Pancreas (tissue), 10 donors: ENCODE data around the gene MED29. TPM values are rescaled to one million over a fixed set of nuclear protein-coding genes. Genes with fewer than 3 reads are reported as not detected.

Experiments used
- ATAC-seq, 4 donors: fragments of 200-7000 bp; cut with Tn5 transposase; one replicate each; pipeline versions ENCODE4 v1.8.0 to v1.9.1; 2020; ENCODE audit warnings: mild to moderate bottlenecking in 4 of 4, moderate library complexity in 4 of 4
- DNase-seq, 6 donors: peaks; one replicate each; pipeline ENCODE4 v3.0.0-alpha.2; 2020
- FAIRE-seq: peaks from 2 replicates; lab custom pipeline; 2012; peaks lifted over from hg19 to GRCh38; lab: Jason Lieb, UNC
- H3K27ac ChIP-seq, 4 donors: fragments of 200-600 bp; sonication (generic); 1 replicate in 3 of 4; 2 replicates in 1 of 4; pipeline versions ENCODE4 v1.5.0 to v1.8.0; 2020
- H3K27me3 ChIP-seq, 4 donors: fragments of 200-600 bp; one replicate each; pipeline ENCODE4 v1.8.0; 2021
- H3K36me3 ChIP-seq, 3 donors: fragments of 200-600 bp; sonication (generic) in 1 of 3; one replicate each; pipeline versions ENCODE4 v1.5.0 to v1.8.0; 2020 to 2021
- H3K4me1 ChIP-seq, 3 donors: fragments of 200-600 bp; one replicate each; pipeline ENCODE4 v1.8.0; 2021
- H3K4me3 ChIP-seq, 4 donors: fragments of 200-600 bp; sonication (generic) in 2 of 4; one replicate each; pipeline versions ENCODE4 v1.5.0 to v1.8.0; 2020 to 2021
- H3K9me3 ChIP-seq, 4 donors: fragments of 200-600 bp; one replicate each; pipeline ENCODE4 v1.8.0; 2021
- CTCF ChIP-seq, 4 donors: fragments of 200-600 bp; sonication (generic) in 3 of 4; IDR thresholded peaks; one replicate each; pipeline versions ENCODE4 v1.5.0 to v1.8.0; 2021; ENCODE audit warnings: antibody characterized with exemption in 4 of 4
- WGBS, 2 donors: extraction: QIAGEN DNeasy Blood & Tissue Kit; methylation state at CpG; one replicate each; pipeline ENCODE4 v1.1.7; 2013; 5-methylcytosine and 5-hydroxymethylcytosine counted together
- intact Hi-C, 3 donors: fragments of 100-400 bp; cut with DNase I; formaldehyde crosslinking; loops; one replicate each; pipeline versions ENCODE4 v1.11.1 to v1.14.2; 2022
- polyA plus RNA-seq, 2 donors: library from polyadenylated mRNA; stranded (reverse); fragments of 200-250 nt; gene quantifications; one replicate each; pipeline ENCODE4 v1.2.3, GENCODE V29; 2013
- total RNA-seq, 6 donors: library from RNA; stranded (reverse); fragmentation: NEBNext Ultra II Directional in 4 of 6; extraction: Animal tissue kit (Norgen Biotek cat#: 25700) in 4 of 6; gene quantifications; one replicate each; pipeline versions ENCODE4 v1.2.1 to v1.2.4, GENCODE V29; 2021 to 2023
- donor health status: healthy with polysubstance abuse.
- donor health status: DM: no; HTN: no; CAD: no; lungs with moderate emphysema.
- donor health status: DM: no; HTN: no; CAD: no.
- donor health status: control.
- donor health status: control.
- donor health status: Bipolar disorder and iron deficiency.
- donor health status: DM: yes; HTN: yes; CAD: no.
- donor health status: DM: no; HTN: no; CAD: no.
- donor health status: DM: no; HTN: no; CAD: no.
- donor health status: DM: yes; HTN: yes; CAD: no.

The MED29 gene
- total and polyA plus RNA-seq, 8 donors: 13.2 to 23.9 (median 17.5) TPM

GRCh38 chr19:39422020-39422419 lies 30.8 kb downstream of the MED29 start:
- no peaks in the 10 kb centered on the region for H3K36me3 ChIP-seq
- no peak overlapping the region for H3K27ac ChIP-seq
- no peak for TF ChIP-seq CTCF (IDR thresholded peaks at IDR 0.05)
- H3K4me3 ChIP-seq: no peak overlapping the region
- ATAC-seq (no peak), DNase-seq (no peak), FAIRE-seq (no peak)
- H3K9me3 ChIP-seq: no peaks in the 10 kb centered on the region
- H3K27me3 ChIP-seq: no peaks in the 10 kb centered on the region
- intact Hi-C loops: no loop called here
- H3K4me1 ChIP-seq: no peaks in the 10 kb centered on the region
- 85 to 93% methylated on average over 5 of the region's 5 CpGs for WGBS, 2 donors

GRCh38 chr19:39423258-39424086 lies 32.3 kb downstream of the MED29 start:
- no peak overlapping the region for H3K4me3 ChIP-seq
- ATAC-seq (no peak), FAIRE-seq (no peak), DNase-seq (no peak)
- H3K27me3 ChIP-seq: no peaks in the 10 kb centered on the region
- TF ChIP-seq CTCF (IDR thresholded peaks at IDR 0.05): no peak
- no peaks in the 10 kb centered on the region for H3K9me3 ChIP-seq
- H3K36me3 ChIP-seq: no peaks in the 10 kb centered on the region
- no peaks in the 10 kb centered on the region for H3K4me1 ChIP-seq
- WGBS, 2 donors: 76 to 86% methylated on average over 32 to 35 of the region's 35 CpGs
- no peak overlapping the region for H3K27ac ChIP-seq
- intact Hi-C loops: no loop called here

DNA sequence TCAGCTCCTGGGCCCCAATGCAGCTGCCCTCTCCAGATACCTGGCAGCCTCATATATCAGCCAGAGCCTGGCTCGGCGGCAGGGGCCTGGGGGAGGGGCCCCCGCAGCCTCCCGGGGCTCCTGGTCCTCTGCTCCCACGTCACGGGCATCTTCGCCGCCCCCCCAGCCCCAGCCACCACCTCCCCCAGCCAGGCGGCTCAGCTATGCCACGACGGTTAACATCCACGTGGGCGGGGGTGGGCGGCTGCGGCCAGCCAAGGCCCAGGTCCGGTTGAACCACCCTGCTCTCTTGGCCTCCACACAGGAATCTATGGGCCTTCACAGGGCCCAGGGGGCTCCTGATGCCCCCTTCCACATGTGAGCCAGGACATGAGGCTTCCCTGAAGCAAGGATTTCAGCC lies 33.8 kb downstream of the MED29 start:
- DNase-seq: no peak

DNA sequence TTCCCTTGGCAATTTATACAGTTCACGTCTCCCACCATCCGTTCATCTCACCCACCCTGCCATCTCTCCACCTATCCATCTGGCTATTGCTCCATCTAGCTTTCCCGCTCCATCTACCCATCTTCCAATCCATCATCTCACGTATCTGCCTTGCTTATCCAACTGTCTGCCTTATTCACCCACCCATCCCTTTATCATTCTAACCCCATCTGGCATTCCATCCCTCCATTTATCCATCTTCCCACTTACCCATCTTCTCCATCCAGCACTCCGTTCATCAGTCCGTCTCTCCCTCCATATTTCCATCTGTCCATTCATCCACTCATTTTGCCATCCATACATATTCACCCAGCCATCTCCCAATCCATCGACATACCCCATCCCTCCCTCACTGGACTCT lies 34.6 kb downstream of the MED29 start:
- no peak for ATAC-seq

More for the DNA sequence above, 33.8 kb downstream of the MED29 start:
- no peaks in the 10 kb centered on the region for H3K36me3 ChIP-seq
- 67 to 81% methylated on average over 13 to 16 of the region's 16 CpGs for WGBS, 2 donors
- no peak for ATAC-seq
- intact Hi-C loops: no loop called here
- H3K4me3 ChIP-seq: no peak overlapping the region
- H3K9me3 ChIP-seq: no peaks in the 10 kb centered on the region
- H3K27me3 ChIP-seq: no peaks in the 10 kb centered on the region
- peaks cover 0 to 4% (median 0%) of the 10 kb centered on the region in 3 donors for H3K4me1 ChIP-seq
- no peak overlapping the region for H3K27ac ChIP-seq
- TF ChIP-seq CTCF (IDR thresholded peaks at IDR 0.05): no peak
- no peak for FAIRE-seq

More for the DNA sequence above, 34.6 kb downstream of the MED29 start:
- no peak overlapping the region for H3K4me3 ChIP-seq
- TF ChIP-seq CTCF (IDR thresholded peaks at IDR 0.05): no peak
- 74 to 81% methylated on average over 7 of the region's 7 CpGs for WGBS, 2 donors
- no peaks in the 10 kb centered on the region for H3K9me3 ChIP-seq
- H3K36me3 ChIP-seq: no peaks in the 10 kb centered on the region
- DNase-seq: no peak
- H3K4me1 ChIP-seq: peaks cover 0 to 4% (median 0%) of the 10 kb centered on the region in 3 donors
- no peaks in the 10 kb centered on the region for H3K27me3 ChIP-seq
- FAIRE-seq: no peak
- no peak overlapping the region for H3K27ac ChIP-seq
- intact Hi-C loops: no loop called here
